Measurements from ENCODE around the gene SWSAP1.
A peak's percentile ranks its signal among the peaks of the same experiment; 100 is the strongest.

SWSAP1 gene

GRCh38 chr19:11420429-11421370 lies 46.2 kb downstream of the SWSAP1 start (continued):
- peak; percentile 19; the same call in 1 of the 2 replicates for TF ChIP-seq ZBTB11 (tag by site-specific recombination; conservative IDR thresholded peaks at IDR 0.05; ENCODE audit: low read depth)
- no peak for TF ChIP-seq ZNF514 (tag by site-specific recombination; IDR thresholded peaks at IDR 0.05)
- TF ChIP-seq KLF17 (tag by site-specific recombination; IDR thresholded peaks at IDR 0.05) = peak; percentile 50; the same call in 1 of the 2 replicates
- TF ChIP-seq GLIS2 (tag by site-specific recombination; IDR thresholded peaks at IDR 0.05) = peak; percentile 53; the same call in 1 of the 2 replicates
- 0 out of 2 replicates have a peak, but pooled peaks have one; percentile 12 for TF ChIP-seq ZXDB (tag by site-specific recombination; IDR thresholded peaks at IDR 0.05)
- 0 out of 2 replicates have a peak, but pooled peaks have one; percentile 30 for TF ChIP-seq ZEB2 (tag by site-specific recombination; IDR thresholded peaks at IDR 0.05)
- 0 out of 2 replicates have a peak, but pooled peaks have one; percentile 17 for TF ChIP-seq ZIC2 (tag by site-specific recombination; IDR thresholded peaks at IDR 0.05)
- no peak for TF ChIP-seq ZNF19 (tag by site-specific recombination; IDR thresholded peaks at IDR 0.05; ENCODE audit: low read depth)
- TF ChIP-seq MEIS1 (CRISPR knock-in tag; IDR thresholded peaks at IDR 0.05; ENCODE audit: borderline replicate concordance) = no peak
- TF ChIP-seq ZNF391 (tag by site-specific recombination; IDR thresholded peaks at IDR 0.05; ENCODE audit: borderline replicate concordance, low read depth) = no peak
- TF ChIP-seq PRDM2 (tag by site-specific recombination; IDR thresholded peaks at IDR 0.05; ENCODE audit: borderline replicate concordance) = no peak
- 0 out of 2 replicates have a peak, but pooled peaks have one; percentile 20 for TF ChIP-seq ZNF561 (tag by site-specific recombination; IDR thresholded peaks at IDR 0.05; ENCODE audit: borderline replicate concordance)
- TF ChIP-seq ZNF221 (tag by site-specific recombination; IDR thresholded peaks at IDR 0.05; ENCODE audit: borderline replicate concordance) = no peak
- peak; percentile 59; the same call in 1 of the 2 replicates for TF ChIP-seq KLF1 (tag by site-specific recombination; IDR thresholded peaks at IDR 0.05)
- TF ChIP-seq ZNF560 (tag by site-specific recombination; IDR thresholded peaks at IDR 0.05; ENCODE audit: borderline replicate concordance) = 0 out of 2 replicates have a peak, but pooled peaks have one; percentile 43
- TF ChIP-seq ZSCAN18 (tag by site-specific recombination; IDR thresholded peaks at IDR 0.05) = no peak
- peak; percentile 48; the same call in 1 of the 2 replicates for TF ChIP-seq ZNF629 (tag by site-specific recombination; IDR thresholded peaks at IDR 0.05)
- 0 out of 2 replicates have a peak, but pooled peaks have one; percentile 41 for TF ChIP-seq ZNF513 (tag by site-specific recombination; IDR thresholded peaks at IDR 0.05)
- TF ChIP-seq ZBTB49 (tag by site-specific recombination; IDR thresholded peaks at IDR 0.05; ENCODE audit: low read depth) = no peak
- peak; percentile 22; the same call in 1 of the 2 replicates for TF ChIP-seq SP7 (tag by site-specific recombination; IDR thresholded peaks at IDR 0.05)
- no peak for TF ChIP-seq ZNF302 (tag by site-specific recombination; IDR thresholded peaks at IDR 0.05; ENCODE audit: low read depth)
